Breast epithelium (tissue), 3 donors: ENCODE measurements around the gene PLCXD1.

Source experiments
- CTCF ChIP-seq, 3 donors: fragments of 450-650 bp; IDR thresholded peaks; one replicate each; pipeline ENCODE4 v1.5.1; 2016 to 2017; ENCODE audit warnings: antibody characterized with exemption in 3 of 3, mild to moderate bottlenecking in 3 of 3, moderate library complexity in 3 of 3
- POLR2A ChIP-seq: fragments of 450-650 bp; IDR thresholded peaks from one replicate; pipeline ENCODE4 v1.6.1; 2016; ENCODE audit warnings: antibody characterized with exemption, mild to moderate bottlenecking, moderate library complexity
- POLR2AphosphoS5 ChIP-seq, 3 donors: sonication (generic); formaldehyde crosslinking; IDR thresholded peaks; one replicate each; pipeline ENCODE4 v1.6.1; 2017; ENCODE audit warnings: antibody characterized with exemption in 3 of 3

GRCh38 chrX:261919-262352 lies 19.2 kb upstream of the PLCXD1 start:
- TF ChIP-seq POLR2AphosphoS5 (IDR thresholded peaks at IDR 0.05) (no peak), CTCF (IDR thresholded peaks at IDR 0.05) (no peak), POLR2A (no peak)
